ENCODE measurements around the gene SRSF9. TPM values are rescaled to one million over a fixed set of nuclear protein-coding genes. Genes with fewer than 3 reads are reported as not detected.
"Not testable (repeated sequence)": the region's sequence is repeated elsewhere in the genome, so short reads cannot be mapped to it uniquely, and the experiment has no call there.

SRSF9 gene
- total RNA-seq, 1 donor from 2014 or later = 128 TPM

- TF ChIP-seq CTCF (conservative IDR thresholded peaks at IDR 0.05; ENCODE audit: low read depth, low read length) = no peak
- H3K4me3 ChIP-seq (ENCODE audit: low read depth, low read length) = no peak overlapping the region
- no peak for DNase-seq (ENCODE audit: low read depth)
Measured at GRCh38 chr12:120463712-120464111, 5.8 kb downstream of the SRSF9 start.

- DNase-seq (ENCODE audit: low read depth) = no peak
- TF ChIP-seq CTCF (conservative IDR thresholded peaks at IDR 0.05; ENCODE audit: low read depth, low read length) = no peak
- H3K4me3 ChIP-seq (ENCODE audit: low read depth, low read length) = no peak overlapping the region
Measured at GRCh38 chr12:120462099-120462640, 7.4 kb downstream of the SRSF9 start.

- TF ChIP-seq CTCF (conservative IDR thresholded peaks at IDR 0.05; ENCODE audit: low read depth, low read length) = no peak
- H3K4me3 ChIP-seq (ENCODE audit: low read depth, low read length) = no peak overlapping the region
- no peak for DNase-seq (ENCODE audit: low read depth)
Measured at GRCh38 chr12:120460157-120460556, 9.4 kb downstream of the SRSF9 start.

- TF ChIP-seq CTCF (conservative IDR thresholded peaks at IDR 0.05; ENCODE audit: low read depth, low read length) = peak; percentile 56
- DNase-seq (ENCODE audit: low read depth) = no peak
- no peak overlapping the region for H3K4me3 ChIP-seq (ENCODE audit: low read depth, low read length)
Measured at GRCh38 chr12:120457133-120457532, 12.4 kb downstream of the SRSF9 start.

GRCh38 chr12:120455302-120455701 is 14.2 kb downstream of the SRSF9 start:
- no peak overlapping the region for H3K4me3 ChIP-seq (ENCODE audit: low read depth, low read length)
- no peak for DNase-seq (ENCODE audit: low read depth)
- no peak for TF ChIP-seq CTCF (conservative IDR thresholded peaks at IDR 0.05; ENCODE audit: low read depth, low read length)

- TF ChIP-seq CTCF (conservative IDR thresholded peaks at IDR 0.05; ENCODE audit: low read depth, low read length) = peak; percentile 70
- DNase-seq (ENCODE audit: low read depth) = no peak
- no peak overlapping the region for H3K4me3 ChIP-seq (ENCODE audit: low read depth, low read length)
Measured at GRCh38 chr12:120453977-120454376, 15.6 kb downstream of the SRSF9 start.

- no peak for DNase-seq (ENCODE audit: low read depth)
- no peak overlapping the region for H3K4me3 ChIP-seq (ENCODE audit: low read depth, low read length)
- no peak for TF ChIP-seq CTCF (conservative IDR thresholded peaks at IDR 0.05; ENCODE audit: low read depth, low read length)
Measured at GRCh38 chr12:120453060-120453750, 16.3 kb downstream of the SRSF9 start.

- not testable (repeated sequence) for H3K4me3 ChIP-seq (ENCODE audit: low read depth, low read length); DNase-seq (ENCODE audit: low read depth)
Measured at GRCh38 chr12:120452524-120452923, 17.0 kb downstream of the SRSF9 start.
